ENCODE data around the gene OR51V1.
"Not testable (repeated sequence)": the region's sequence is repeated elsewhere in the genome, so short reads cannot be mapped to it uniquely, and the experiment has no call there.

The OR51V1 gene, protein sequence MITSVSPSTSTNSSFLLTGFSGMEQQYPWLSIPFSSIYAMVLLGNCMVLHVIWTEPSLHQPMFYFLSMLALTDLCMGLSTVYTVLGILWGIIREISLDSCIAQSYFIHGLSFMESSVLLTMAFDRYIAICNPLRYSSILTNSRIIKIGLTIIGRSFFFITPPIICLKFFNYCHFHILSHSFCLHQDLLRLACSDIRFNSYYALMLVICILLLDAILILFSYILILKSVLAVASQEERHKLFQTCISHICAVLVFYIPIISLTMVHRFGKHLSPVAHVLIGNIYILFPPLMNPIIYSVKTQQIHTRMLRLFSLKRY

DNA sequence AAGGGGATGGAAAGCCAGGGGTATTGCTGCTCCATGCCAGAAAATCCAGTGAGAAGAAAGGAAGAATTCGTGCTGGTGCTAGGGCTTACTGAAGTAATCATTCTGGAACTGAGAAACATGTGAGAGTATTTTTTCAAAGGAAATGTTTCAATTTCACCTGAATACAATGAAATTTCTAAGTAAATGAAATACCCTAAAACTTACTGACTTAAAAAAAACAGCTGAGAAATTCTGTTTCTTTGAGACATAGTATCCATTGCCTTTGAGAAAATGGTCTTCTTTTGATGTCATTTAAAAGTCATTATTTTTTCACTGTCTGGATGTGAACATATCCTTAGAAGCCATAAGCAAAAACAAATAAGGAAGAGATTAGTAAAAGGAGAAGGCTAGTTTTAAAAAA is at the start of gene OR51V1:
TSS of gene OR51V1 (minus strand) at position 101 of the 400 bp plus-strand sequence. CDS start at position 101, 0 bp downstream.
- DNase-seq (ENCODE audit: low read depth in 3 of 3, low spot score in 1 of 3) = no peak

GRCh38 chr11:5249807-5250396 is 49.4 kb upstream of the OR51V1 start, which contains the start of gene HBG1:
Gene HBG1, minus strand, starts transcription at chr11:5249857. Its CDS starts 53 bp downstream, at chr11:5249804.
- not testable (repeated sequence) for DNase-seq (ENCODE audit: low read depth in 3 of 3, low spot score in 1 of 3)

DNA sequence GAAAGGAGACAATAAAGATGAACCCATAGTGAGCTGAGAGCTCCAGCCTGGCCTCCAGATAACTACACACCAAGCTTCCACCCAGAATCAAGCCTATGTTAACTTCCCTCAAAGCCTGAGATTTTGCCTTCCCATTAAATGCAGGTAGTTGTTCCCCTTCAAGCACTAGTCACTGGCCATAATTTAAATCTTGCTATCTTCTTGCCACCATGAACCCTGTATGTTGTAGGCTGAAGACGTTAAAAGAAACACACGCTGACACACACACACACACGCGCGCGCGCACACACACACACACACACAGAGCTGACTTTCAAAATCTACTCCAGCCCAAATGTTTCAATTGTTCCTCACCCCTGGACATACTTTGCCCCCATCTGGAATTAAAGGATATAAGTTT is 48.0 kb upstream of the OR51V1 start:
- not testable (repeated sequence) for DNase-seq (ENCODE audit: low read depth in 3 of 3, low spot score in 1 of 3)

DNA sequence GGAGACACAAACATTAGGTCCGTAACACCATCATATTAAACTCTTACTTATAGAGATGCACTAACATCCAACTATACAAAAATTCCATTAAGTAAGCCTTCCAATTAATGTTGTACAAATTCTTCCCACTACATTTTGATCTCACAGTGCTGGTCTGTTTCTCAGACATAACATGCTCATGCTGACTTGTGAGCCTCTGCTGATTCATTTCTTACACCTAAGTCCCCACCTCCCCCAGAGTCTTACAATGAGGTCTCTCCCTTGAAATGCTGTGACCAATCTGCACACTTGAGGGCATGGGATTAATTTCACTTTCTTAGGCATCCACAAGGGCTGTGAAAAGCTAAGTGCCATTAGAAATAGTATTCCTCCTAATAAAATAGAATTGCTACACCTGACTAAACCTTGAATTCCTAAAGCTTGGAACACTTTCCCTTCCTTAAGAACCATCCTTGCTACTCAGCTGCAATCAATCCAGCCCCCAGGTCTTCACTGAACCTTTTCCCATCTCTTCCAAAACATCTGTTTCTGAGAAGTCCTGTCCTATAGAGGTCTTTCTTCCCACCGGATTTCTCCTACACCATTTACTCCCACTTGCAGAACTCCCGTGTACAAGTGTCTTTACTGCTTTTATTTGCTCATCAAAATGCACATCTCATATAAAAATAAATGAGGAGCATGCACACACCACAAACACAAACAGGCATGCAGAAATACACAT is 47.1 kb upstream of the OR51V1 start:
- no peak for DNase-seq (ENCODE audit: low read depth in 3 of 3, low spot score in 1 of 3)

DNA sequence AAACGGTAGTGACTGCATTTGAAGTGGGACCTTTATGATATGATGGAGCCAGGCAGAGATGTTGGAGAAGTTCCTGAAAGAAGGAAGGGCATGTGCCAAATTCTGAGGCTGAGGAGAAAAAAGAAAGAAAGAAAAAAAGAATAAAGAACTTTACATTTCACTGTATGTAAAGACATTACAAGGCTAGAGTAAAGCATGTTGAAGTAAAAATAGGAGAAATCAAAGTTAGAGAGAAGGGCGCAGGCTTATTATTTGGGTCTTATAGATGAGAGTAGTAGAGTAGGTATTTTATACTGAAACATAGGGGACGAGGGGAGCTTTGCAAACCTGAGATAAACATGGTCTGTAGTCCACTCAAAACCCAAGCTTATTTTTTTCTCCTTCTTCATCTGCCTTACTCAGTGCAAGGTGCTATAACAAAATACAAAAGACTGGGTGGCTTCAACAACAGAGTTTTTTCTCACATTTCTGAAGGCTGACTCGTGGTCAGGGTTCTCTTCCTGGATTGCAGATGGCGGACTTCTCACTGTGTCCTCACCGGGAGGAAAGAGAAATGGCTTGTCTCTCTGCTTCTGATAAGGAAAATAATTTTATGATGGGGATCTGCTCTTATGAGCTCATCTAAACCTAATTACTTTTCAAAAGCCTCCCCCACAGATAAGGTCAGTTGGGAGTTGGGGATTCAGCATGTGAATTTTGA is 46.4 kb upstream of the OR51V1 start:
- DNase-seq (ENCODE audit: low read depth in 3 of 3, low spot score in 1 of 3) = no peak

DNA sequence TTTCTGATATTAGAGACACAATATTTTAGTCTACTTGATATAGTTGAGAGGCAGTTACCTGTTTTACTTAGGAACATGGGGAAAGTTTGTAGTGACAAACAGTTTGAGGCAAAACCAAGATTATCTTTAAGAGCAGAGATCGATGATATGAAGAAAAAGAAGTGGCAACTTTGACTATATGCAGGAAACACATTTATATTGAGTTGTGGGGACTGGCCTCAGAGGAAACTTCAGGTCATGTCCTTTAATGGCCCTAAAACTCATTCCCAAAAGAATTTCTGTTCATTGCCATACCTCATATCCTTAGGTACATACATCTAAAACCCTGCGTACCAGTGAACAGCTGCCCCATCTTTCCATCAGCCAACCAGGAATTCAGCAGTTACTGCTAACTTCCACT is 44.7 kb upstream of the OR51V1 start:
- DNase-seq (ENCODE audit: low read depth in 3 of 3, low spot score in 1 of 3) = no peak

DNA sequence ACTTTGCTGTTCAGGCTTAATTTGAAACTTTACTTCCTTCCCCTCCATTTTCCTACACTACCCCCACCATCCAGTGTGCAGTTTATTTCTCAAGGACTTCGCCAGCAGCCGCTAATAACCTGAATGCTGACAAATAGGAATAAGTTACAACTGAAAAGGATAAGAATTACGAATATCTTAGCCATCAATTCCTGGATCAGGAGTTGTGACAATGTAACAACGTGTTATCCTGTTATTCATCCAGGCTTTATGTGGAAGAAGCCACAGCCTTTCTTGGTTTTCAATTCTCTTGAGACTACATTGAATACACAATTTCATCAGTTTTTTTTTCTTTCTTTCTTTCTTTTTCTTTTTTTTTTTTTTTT is 43.3 kb upstream of the OR51V1 start:
- no peak for DNase-seq (ENCODE audit: low read depth in 3 of 3, low spot score in 1 of 3)

DNA sequence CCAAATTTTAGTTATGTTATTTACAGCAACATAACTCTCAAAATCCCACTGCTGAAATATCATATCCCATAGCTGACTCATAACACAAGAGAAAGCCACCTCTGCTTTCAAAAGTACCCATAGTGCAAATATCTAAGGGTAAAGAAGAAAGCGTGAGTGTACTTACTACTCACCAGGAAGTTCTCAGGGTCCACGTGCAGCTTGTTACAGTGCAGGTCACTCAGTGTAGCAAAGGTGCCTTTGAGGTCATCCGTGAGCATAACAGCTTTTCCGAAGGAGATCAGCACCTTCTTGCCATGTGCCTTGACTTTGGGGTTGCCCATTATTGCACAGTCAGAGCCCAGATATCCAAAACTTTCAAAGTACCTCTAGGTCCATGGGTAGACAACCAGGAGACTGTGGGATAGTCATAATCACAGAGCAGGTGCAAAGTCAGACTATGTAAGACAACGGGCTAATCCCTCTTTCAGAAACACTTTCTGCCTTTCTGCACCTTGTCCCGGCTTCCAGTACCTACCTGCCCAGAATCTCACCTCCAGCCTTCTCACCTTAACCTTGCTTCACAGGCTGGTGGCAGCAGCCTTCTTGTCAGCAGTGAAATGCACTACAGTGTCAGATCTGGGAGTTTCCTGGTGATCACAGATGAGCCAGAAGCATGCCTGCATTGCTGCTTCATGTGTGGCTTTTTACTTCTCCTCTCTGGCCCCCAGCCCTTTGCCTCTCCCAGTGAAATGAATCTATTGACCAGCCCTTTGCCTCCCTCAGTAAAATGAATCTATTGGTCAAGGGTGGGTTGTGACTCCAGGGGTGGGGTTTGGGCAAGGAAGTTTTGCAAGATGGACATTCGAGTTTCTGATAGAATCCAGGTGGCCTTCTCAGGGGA is 42.7 kb upstream of the OR51V1 start:
- no peak for DNase-seq (ENCODE audit: low read depth in 3 of 3, low spot score in 1 of 3)

DNA sequence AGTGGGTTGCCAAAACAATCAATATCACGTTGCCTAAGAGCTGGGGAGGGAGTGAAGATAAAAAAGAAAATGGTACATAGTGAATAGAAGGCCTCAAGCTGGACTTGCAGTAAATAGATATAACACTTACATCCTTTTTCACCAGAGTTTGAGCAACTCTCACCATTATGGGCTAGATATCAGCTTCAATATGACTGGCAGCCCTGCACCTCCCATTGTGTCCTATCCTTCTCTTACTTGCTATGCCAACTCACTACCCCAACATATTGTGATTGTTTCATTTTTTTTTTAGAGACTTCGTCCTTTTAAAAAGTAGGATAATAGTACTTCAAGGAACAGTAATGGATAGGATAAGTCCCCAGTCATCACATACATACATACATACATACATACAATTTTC is 41.7 kb upstream of the OR51V1 start:
- no peak for DNase-seq (ENCODE audit: low read depth in 3 of 3, low spot score in 1 of 3)

DNA sequence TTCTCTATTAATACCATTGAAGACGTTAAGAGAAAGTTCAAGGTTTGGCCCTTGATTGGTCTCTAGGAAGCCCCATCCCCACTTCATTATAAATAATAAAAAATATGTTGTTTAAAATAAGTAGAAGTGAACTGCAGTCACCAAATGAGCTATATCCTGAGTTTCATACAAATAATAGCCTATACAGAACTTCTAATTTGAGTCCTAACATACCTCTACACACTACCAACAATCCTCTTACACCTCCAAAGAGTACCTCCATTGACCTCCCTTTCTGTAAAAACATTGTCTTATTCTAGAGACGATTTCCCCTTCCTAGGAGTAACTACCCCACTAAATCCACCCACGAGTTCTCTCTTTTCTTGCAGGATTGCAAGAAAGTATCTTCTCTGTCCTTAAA is 41.0 kb upstream of the OR51V1 start:
- no peak for DNase-seq (ENCODE audit: low read depth in 3 of 3, low spot score in 1 of 3)

GRCh38 chr11:5240458-5240857 is 40.0 kb upstream of the OR51V1 start:
- DNase-seq (ENCODE audit: low read depth in 3 of 3, low spot score in 1 of 3) = no peak

DNA sequence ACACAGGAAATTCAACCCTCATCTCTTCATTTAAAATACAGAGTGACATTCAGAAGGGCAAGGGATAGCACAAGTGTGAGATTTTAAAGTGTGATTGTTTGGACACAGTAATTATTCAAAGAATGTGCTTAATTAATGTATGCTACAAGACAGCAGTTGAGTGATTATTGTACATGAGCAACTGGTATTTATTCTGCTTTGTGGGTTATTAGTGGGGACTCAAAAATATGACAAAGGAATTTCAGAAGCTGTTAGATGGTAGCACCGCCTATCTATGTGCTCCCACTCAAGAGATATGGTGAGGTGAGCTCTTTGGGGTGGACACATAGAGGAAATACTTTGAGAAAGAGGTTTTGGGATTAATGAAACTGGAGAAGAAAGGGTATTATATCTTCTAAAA is 39.6 kb upstream of the OR51V1 start:
- no peak for DNase-seq (ENCODE audit: low read depth in 3 of 3, low spot score in 1 of 3)

GRCh38 chr11:5239046-5239445 is 38.6 kb upstream of the OR51V1 start:
- no peak for DNase-seq (ENCODE audit: low read depth in 3 of 3, low spot score in 1 of 3)

- no peak for DNase-seq (ENCODE audit: low read depth in 3 of 3, low spot score in 1 of 3)
These were observed 38.0 kb upstream of the OR51V1 start for GRCh38 chr11:5238486-5238885.

DNA sequence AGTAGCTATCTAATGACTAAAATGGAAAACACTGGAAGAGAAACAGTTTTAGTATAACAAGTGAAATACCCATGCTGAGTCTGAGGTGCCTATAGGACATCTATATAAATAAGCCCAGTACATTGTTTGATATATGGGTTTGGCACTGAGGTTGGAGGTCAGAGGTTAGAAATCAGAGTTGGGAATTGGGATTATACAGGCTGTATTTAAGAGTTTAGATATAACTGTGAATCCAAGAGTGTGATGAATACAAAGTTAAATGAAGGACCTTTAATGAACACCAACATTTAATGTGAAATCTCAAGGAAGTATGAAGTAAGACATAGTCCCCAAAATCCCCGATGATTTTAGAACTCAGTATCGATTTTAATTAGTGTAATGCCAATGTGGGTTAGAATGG is 36.9 kb upstream of the OR51V1 start:
- DNase-seq (ENCODE audit: low read depth in 3 of 3, low spot score in 1 of 3) = no peak

GRCh38 chr11:5235364-5236095 is 35.0 kb upstream of the OR51V1 start:
- DNase-seq (ENCODE audit: low read depth in 3 of 3, low spot score in 1 of 3) = no peak

GRCh38 chr11:5234381-5234834 is 33.9 kb upstream of the OR51V1 start, which contains the start of gene HBD:
Gene HBD, minus strand, starts transcription at chr11:5234483. Its CDS starts 50 bp downstream, at chr11:5234433.
- DNase-seq (ENCODE audit: low read depth in 3 of 3, low spot score in 1 of 3) = no peak

DNA sequence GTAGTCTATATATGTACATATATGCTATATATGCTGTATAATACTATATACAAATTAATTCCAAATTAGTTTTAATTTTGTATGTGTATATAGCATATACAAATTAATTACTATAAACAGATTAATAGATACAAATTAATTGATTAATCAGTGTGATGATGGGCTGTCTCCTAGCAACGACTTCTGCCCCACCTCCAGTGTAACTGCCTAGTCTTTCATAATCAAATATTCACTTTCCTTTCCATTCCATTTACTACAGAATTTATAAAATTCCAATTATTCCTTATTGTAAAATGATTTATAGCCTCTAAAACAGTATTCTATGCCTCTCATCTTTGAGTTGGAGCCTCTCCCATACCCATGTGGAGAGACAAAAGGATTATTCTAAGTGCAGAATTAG is 32.8 kb upstream of the OR51V1 start:
- no peak for DNase-seq (ENCODE audit: low read depth in 3 of 3, low spot score in 1 of 3)

- DNase-seq (ENCODE audit: low read depth in 3 of 3, low spot score in 1 of 3) = no peak
These were observed 32.3 kb upstream of the OR51V1 start for GRCh38 chr11:5232821-5233220.

- no peak for DNase-seq (ENCODE audit: low read depth in 3 of 3, low spot score in 1 of 3)
These were observed 31.7 kb upstream of the OR51V1 start for GRCh38 chr11:5232176-5232575.

Measured in stimulated activated CD4-positive, alpha-beta T cell treated with anti-CD3 and anti-CD28 coated beads, TNF-alpha, amount 100 ng/mL, for 1 hour (primary cell).